LNCaP clone FGC (cell line): ENCODE data around the gene RPN2.

Experiments
- DNase-seq: peaks from one replicate; pipeline ENCODE4 v3.0.0-alpha.2; 2011; ENCODE audit warnings: low read depth
- H3K4me3 ChIP-seq: 2 replicates; pipeline ENCODE4 v1.5.1; 2011; ENCODE audit warnings: mild to moderate bottlenecking, low read depth, low read length, control low read depth
- TF ChIP-seq, protein P1 (sequence below): IDR thresholded peaks from 2 replicates; pipeline ENCODE4 v1.5.1; 2012; ENCODE audit warnings: mild to moderate bottlenecking; ENCODE audit not compliant: control insufficient read depth, insufficient read depth; ENCODE audit errors: extremely low read depth

The RPN2 gene

DNA sequence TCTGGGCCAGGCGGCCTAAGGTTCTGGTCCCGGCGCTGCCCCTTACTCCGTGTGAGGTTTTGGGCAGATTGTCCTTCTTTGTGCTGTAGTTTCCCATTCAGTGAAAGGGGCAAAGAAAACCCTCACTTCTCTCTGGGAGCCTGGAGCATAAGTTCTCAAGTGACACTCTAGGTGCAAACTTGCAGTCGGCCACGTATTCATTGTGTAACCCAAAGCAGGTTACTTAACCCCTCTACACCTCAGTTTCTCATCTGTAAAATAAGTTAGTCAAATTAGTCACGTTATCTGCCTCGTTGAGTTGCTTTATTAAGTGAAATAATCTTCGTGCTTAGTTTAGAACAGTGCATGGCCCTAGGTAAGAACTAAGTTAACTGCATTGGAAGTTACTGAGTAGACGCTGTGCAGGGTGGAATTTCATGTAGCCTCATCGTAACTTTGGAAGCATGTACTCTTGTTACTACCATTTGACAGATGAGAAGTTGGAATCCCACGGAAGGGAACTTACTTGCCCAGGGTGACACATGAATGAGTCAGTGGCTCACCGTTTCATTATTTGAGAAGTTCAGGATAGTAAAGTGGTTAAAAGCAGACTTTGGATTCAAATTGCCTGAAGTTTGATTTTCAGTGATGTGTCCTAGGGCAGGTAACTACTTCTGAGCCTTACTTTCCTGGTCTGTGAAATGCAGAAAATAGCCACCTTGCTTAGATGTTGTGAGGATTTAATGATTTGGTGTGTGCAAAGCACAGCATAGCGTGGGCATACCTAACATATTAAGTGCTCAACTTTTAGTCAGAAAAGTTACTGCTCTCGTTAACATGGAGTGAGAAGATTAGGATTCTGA lies 774 bp downstream of the RPN2 start:
- DNase-seq: no peak

DNA sequence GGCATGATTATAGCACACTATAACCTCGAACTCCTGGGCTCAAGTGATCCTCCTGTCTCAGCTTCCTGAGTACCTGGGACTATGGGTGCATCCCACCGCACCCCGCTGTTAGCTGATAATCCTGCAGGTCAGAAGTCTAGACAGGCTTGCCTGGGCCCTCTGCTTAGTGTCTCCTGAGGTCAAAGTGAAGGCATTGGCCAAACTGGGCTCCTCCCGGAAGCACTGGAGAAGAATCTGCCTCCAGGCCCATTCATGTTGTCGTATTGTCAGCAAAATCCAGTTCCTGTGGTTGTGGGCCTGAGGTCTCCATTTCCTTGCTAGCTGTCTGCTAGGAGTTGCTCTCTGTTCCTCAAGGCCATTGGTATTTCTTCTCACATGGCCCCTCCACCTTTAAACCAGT lies 6.6 kb downstream of the RPN2 start:
- DNase-seq: no peak
- TF ChIP-seq, protein P1, sequence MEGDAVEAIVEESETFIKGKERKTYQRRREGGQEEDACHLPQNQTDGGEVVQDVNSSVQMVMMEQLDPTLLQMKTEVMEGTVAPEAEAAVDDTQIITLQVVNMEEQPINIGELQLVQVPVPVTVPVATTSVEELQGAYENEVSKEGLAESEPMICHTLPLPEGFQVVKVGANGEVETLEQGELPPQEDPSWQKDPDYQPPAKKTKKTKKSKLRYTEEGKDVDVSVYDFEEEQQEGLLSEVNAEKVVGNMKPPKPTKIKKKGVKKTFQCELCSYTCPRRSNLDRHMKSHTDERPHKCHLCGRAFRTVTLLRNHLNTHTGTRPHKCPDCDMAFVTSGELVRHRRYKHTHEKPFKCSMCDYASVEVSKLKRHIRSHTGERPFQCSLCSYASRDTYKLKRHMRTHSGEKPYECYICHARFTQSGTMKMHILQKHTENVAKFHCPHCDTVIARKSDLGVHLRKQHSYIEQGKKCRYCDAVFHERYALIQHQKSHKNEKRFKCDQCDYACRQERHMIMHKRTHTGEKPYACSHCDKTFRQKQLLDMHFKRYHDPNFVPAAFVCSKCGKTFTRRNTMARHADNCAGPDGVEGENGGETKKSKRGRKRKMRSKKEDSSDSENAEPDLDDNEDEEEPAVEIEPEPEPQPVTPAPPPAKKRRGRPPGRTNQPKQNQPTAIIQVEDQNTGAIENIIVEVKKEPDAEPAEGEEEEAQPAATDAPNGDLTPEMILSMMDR: no peak
- H3K4me3 ChIP-seq: no peak overlapping the region

More for the DNA sequence above, 774 bp downstream of the RPN2 start:
- TF ChIP-seq, protein P1: no peak
- peak overlapping the region; percentile 95 for H3K4me3 ChIP-seq

DNA sequence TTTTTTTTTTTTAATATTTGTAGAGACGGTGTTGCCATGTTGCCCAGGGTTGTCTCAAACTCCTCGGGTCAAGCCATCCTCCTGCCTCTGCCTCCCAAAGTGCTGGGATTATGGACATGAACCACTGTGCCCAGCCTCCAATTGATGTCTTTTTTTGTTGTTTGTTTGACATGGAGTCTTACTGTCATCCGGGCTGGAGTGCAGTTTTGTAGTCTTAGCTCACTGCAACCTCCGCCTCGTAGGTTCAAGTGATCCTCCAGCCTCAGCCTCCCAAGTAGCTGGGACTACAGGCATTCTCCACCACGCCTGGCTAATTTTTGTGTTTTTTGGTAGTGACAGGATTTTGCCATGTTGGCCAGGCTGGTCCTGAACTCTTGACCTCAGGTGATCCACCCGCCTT lies 9.7 kb downstream of the RPN2 start:
- H3K4me3 ChIP-seq: no peak overlapping the region
- TF ChIP-seq, protein P1: no peak
- DNase-seq: no peak

DNA sequence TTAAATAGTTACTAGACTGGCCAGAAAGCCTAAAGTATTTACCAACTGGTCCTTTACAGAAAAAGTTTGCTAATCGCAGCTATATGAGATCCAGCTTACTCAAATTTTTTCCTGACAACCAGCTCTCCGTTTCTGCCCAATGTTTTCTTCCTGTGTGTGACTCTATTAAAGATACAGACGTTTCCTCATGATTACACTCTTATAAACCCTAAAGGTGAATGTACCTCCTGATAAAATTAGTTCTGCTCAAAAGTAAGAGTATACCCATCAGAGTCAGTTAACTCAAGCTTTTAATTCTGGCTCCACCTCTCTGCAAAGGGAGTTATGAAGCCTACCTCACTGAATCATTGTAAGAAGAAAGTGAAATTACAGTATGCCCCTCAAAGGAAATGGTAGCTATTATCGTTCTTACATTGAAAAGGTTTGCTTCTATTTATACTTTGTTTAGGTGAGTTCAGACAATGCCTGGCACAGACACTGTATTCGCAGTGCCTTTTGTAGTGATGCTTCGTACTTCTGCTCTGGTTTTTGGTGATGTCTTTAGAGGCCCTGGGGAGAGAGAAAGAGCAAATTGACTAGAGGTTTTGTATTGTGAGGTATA lies 10.4 kb downstream of the RPN2 start:
- TF ChIP-seq, protein P1: no peak
- DNase-seq: no peak
- H3K4me3 ChIP-seq: no peak overlapping the region

DNA sequence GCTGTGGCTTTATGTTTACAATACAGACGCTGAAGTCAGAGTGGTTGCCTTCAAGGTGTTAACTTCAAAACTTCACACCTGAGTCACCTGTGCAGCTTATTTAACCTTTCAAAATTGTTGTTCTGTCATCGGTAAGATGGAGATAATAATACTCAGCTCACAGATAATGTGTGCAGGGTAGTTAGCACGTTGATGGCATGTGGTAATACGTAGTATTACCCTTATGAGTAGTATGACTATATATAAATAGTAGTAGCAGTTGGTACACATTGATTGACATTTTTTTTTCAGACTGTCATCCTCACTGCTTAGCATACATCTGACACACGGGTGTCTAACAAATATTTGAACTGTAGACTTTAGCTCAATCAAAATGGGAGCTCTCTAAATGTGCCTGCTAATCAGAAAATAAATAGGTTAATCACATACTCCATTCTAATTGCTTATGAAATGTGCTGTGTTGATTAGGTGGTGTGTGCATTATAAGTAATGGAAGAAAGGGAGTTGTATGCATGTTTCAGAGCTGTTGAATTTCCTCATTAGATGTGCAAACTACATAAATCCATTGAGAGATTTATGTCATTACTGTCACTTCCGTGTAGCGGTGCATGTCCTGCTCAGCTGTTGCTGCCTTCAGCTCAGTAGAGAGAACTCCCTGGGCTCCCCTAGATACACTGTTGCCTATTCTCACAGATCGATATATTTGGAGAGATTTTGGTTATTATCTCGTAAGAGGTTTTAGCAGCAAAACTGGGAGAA lies 11.4 kb downstream of the RPN2 start:
- TF ChIP-seq, protein P1: no peak
- no peak for DNase-seq
- H3K4me3 ChIP-seq: no peak overlapping the region

DNA sequence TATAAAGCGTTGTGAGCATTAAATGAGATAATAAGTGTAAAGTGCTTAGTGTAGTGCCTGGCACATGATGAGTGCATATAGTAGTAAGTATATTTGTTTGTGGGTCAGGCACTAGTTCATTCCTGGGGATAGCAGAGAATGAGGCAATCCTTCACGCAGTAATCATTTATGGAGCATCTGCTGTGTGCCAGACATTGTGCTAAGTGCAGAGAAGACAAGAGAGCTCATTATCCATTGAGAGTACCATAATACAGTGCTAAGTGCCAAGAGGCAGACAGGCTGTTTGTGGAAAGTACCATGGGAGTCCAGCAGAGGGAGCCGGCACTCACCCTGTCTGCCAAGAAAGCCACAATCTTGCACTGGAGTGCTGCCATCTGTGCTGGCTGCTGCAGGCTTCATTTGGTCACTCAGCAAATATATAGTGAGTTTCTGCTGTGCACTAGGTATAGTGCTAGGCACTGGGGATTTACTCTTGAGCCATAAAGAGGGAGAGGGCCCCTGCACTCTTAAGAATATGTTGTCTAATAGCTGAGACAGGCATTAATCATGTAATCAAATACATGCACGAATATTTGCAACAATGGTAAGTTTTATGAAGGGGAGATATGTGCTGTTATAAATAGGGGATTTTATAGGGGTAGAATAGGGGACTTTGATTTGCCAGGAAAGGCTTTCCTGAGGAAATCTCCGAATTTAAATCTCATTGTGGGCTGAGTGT lies 13.2 kb downstream of the RPN2 start:
- TF ChIP-seq, protein P1: peak; percentile 92
- DNase-seq: peak; percentile 89
- H3K4me3 ChIP-seq: no peak overlapping the region
